Stimulated activated CD4-positive, alpha-beta T cell treated with anti-CD3 and anti-CD28 coated beads, Interleukin-2, amount 100 ng/mL, for 4 hours (primary cell): Measurements from ENCODE around the gene WSCD2.
"Not testable (repeated sequence)": the region's sequence is repeated elsewhere in the genome, so short reads cannot be mapped to it uniquely, and the experiment has no call there.

Source experiments
- DNase-seq: peaks from one replicate; pipeline ENCODE4 v3.0.0-alpha.2; 2020; ENCODE audit warnings: low read depth

WSCD2 gene

DNA sequence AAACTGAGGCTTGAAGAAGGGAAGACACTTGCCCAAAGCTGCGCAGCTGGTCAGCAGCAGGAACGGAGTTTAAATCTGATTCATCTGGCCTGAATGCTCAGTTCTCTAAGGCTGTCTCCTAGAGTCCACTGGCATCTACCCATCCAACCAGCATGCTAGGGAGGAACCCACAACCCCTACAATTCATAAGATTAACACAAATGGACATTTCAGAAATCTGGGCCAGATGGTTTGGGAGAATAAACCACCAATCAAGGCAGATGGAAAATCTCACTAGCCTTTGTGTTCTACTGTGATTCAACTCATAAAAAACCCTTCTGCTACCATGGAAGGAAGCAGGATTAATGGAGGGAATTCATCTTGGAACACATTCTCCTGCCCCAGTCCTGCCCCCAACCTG, 67.8 kb downstream of the WSCD2 start:
- DNase-seq = no peak

DNA sequence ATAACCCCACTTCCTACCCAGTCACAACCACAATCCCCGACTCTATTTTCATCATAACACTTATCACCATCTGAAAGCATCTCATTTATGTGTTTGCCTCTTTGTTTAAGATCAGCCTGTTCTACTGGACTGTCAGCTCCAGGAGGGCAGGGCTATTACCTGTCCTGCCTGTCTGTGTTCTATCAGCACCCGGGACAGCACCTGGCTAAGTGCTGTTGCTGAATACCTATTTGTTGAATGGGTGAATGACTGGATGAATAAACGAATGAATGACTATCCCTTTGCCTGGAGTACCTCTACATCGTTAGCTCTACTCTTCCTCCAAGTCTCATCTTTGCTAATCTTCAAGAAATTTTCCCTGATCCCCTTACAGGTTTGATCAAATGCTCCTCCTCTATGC, 69.0 kb downstream of the WSCD2 start:
- DNase-seq = no peak

DNA sequence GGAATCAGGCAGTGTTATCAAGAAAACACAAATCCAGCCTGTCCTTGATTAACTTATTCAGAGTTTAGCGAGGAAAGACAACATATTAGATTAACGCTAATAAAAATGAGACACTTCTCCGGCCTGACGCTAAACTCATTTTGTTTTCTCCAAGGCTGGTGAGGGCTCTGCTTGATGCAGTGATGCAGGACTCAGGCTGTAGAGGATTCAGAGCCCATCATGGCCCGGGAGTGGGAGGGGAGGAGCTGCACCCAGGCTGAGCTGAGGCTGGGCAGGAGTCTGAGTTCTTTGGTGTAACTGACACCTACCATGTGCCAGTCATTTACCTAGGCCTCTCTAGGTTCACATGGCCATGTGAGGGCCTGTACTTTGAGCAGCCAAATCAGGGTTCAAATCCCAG, 70.0 kb downstream of the WSCD2 start:
- DNase-seq = no peak

DNA sequence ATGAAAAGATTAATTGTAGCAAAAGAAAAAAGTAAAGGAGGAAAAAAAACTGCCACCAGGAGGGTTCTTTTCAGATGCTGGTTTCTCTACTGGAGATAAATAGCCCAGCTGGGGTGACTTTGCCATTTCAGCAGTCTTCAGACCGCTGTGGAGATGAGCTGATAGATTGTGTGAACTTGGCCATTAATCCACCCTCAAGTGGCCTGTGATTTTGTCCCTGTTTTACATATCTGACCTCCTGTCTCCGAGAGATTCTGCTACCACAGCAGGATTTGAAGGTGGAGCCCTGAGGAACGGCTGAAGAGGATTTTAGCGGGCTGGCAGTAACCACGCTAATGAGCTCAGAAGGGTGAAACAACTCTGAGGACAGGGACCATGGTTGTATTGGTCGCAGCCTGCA, 72.7 kb downstream of the WSCD2 start:
- no peak for DNase-seq

DNA sequence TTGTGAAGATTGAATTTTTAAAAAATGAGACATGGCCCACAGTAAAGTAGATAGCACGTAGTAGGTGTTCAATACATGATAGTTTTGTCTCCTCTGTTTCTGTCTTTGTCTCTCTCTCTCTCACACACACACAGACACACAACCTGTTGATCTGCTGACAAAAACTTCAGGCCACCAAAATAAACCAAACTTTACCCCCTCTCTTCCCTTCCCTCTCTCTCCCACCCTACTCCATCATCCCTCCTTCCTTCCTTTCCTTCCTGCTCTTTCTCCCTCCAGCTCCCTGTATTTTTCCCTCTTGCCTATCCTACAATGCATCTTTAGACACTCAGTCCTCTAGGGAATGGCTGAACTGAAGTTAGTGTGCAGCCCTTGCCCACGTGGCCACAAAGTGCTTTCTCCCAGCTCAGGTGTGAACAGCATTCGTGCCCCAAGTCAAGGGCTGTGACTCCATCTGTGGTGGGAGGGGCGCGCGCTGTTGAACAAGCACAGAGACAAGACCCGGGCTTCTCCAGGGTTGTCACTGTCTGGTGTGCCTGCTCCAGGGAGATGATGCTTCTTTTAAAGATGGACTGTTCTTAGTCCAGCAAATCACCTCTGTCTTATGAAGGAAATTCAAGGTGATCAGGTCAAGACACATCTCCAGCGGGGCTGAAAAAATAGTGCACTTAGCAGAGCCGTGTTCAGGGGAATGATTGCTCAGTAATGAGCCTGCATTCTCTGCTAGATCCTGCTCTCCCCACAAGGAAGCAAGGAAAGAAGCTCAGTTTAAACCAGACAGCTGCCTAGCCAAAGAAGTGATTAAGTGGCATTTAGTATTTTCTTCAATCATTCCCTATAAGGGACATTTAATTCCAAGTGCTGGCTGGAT, 75.3 kb downstream of the WSCD2 start:
- DNase-seq = no peak

DNA sequence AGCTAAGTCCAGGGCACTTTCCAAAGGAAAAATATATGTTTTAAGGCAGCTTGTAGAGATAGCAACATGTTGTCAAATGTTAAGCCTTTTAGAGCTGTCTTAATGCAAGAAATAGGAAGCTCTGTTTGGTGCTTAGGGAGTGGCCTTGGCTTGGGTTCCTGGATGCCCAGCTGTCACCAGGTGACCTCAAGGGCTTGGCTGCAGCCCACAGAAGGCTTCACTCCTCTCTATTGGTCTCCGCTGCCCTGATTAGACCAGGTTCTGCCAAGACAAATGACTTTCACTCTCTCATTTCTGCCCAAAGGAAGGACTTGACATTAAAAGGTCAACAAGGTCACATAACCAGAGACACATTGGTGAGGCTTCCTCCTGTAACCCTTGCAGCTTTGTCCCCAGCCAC, 76.8 kb downstream of the WSCD2 start:
- no peak for DNase-seq

DNA sequence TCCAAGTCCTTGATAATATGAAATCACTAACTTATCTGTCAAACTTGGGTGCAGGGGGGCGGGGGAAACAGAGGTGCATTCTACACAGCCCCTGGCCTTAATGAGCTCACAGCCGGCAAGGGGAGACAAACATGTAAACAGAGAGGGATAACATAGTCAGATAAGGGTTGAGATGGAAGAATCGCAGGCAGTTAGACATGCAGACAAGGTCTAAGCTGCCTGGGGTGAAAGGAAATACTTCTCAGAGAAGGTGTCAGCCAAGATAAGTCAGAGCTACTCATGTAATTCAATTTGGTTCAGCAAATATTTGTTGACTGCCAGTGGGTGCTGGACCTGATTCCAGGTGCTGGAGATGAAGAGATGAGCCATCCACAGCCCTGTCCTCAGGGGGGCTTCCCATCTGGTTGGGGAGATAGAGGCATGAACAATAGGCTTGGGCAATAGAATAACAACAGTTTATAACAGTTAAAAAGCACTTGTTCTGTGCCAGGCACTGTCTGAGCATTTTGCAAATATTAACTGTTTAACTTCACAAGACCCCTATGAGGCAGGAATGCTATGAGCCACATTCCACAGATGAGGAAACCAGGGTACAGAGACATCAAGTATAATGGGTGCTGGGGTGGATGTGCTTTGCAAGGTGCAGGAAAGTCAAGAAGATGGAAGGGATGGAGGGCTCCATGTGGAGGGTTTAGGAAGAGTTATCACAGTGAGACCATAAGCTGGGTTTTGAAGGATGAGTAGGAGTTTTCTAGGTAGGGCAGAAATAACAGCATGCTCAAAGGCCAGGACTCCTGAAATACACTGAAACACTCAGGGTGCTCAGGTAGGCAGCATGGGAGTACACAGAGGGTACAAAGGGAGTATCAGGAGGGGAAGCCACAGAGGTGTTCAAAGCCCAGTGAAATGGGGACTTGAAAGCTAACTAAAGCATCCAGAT, 79.0 kb downstream of the WSCD2 start:
- DNase-seq = no peak

DNA sequence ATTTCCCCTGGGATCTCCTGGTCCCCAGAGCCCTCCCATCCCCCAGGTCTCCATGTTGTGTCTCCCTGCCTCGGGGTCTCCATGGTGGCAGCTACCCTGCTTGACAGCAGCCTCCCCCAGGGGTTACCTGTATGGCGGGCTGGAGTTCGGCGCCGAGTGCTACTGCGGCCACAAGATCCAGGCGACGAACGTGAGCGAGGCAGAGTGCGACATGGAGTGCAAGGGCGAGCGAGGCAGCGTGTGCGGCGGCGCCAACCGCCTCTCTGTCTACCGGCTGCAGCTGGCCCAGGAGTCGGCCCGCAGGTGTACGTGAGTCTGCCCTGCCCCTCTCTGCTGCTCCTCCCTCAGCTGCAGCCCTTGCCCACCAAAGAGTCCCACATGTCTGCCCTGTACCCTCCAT, 80.9 kb downstream of the WSCD2 start:
- no peak for DNase-seq

DNA sequence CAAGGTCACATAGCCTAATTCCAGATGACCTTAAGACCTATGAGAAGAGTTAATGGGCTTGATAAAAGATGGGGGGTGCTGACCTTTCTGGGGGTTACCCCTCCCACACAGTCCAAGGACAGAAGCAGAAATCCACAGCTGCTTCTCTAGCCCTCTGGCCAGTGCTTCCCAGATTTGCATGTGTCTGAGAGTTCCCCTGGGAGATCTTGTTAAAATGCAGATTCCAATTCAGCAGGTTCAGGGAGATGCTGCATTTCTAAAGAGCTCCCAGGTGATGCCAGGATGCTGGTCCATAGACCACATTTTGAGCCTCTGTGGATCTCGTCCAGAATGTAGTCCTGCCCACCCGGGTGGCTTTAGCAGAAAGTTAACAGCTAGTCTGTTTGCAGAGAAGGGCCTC, 82.1 kb downstream of the WSCD2 start:
- no peak for DNase-seq

DNA sequence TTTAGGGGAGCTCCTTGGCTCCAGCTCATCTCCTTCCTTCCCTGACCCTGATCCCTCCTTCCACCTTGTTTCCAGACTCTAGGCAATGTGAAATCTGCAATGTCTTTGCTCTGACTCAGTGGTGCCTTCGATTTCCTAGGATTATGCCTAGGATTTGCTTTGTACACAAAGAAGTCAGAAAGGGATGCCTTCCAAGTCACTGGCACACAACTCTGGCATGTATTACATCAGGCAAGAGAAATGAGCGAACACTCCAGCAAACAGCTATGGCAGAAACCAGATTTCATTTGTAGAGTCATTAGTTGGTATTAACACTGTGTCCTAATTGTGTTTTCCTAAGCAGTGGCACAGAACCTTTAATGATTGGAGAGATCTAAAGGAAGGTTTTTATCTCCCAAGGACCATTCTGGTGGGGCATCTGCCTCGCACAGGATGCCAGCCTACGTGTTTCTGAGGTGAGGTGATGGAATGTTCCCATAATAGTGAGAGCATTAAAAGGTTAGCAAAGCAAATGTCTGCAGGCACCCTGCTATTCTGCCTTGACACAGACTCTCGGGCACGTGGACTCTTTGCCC, 84.9 kb downstream of the WSCD2 start:
- DNase-seq = no peak

DNA sequence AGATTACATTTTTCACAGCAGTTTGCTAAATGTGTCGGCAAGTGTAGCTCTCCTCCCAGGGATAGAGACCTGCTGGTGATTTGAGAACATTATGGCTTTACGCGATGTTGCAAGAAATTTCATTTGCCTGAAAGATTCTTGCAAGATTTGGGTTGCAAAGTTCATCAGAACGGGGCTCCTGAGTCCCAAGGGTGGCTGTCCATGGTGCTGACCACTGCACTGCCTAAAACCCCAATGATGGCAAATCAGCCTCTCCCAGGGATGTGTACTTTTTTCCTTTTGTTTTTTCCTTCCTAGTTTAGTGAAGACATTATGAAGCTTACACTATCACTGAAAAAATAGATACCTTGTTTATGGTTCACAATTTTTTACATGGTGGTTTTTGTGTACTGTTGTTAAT, 85.4 kb downstream of the WSCD2 start:
- DNase-seq = no peak

DNA sequence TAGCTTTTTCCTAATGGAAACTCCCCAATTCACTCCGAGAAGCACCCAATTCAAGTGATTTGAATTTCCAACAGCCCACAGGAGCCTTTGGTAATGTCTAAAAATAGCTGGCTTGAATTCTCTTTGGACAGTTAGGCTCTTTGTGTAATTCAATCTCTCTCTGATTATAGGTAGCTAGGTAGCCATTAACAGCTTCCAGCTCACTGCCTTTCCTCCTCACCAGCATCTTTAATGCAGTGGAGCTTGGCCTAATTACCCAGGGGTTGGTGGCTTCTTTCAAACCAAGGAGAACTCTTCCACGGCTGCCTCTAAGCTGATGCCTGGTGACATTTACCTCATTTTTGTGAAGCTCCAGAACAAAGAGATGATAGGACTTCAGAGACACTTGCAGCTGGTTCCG, 86.4 kb downstream of the WSCD2 start:
- DNase-seq = no peak

DNA sequence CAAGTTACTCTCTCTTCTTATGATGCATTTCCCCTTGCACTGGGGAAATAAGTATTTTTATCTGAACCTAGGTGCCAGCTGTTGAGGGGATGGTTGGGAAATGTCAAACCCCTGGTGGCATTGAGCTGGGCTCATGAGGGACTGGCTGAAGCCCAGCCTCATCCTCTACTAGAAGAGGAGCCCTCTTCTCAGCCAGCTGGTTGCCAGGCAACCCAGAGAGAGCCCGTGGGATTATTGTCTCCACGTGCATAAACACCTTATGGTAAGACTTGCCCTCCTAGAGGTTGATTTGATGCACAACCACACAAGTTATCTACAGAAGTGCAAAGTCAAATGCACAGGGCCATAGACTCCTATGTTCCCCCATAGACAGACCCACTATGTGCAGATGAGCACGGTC, 89.8 kb downstream of the WSCD2 start:
- no peak for DNase-seq

DNA sequence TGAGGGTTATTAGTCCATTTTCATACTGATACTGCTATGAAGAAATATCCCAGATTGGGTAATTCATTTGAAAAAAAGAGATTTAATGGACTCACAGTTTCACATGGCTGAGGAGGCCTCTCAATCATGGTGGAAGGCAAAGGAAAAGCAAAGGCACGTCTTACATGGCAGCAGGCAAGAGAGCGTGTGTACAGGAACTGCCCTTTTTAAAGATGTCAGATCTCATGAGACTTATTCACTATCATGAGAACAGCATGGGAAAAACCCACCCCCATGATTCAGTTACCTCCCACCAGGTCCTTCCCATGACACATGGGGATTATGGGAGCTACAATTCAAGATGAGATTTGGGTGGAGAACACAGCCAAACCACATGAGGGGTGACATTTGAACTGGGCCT, 96.0 kb downstream of the WSCD2 start:
- not testable (repeated sequence) for DNase-seq

DNA sequence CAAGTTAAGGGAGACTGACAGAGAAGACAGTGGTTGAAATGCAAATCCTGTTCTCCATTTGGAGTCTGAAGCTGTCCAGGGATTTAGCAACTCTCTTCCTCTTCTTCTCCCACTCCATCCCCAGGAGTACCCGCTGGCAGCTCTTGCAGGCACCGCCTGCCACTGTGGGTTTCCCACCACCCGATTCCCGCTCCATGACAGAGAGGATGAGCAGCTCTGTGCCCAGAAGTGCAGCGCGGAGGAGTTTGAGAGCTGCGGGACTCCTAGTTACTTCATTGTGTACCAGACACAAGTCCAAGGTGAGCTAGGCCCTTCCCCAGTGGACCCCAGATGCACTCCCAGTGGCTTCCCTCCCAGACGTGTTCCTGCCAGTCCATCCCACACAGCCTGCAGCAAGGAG, 97.8 kb downstream of the WSCD2 start:
- no peak for DNase-seq

DNA sequence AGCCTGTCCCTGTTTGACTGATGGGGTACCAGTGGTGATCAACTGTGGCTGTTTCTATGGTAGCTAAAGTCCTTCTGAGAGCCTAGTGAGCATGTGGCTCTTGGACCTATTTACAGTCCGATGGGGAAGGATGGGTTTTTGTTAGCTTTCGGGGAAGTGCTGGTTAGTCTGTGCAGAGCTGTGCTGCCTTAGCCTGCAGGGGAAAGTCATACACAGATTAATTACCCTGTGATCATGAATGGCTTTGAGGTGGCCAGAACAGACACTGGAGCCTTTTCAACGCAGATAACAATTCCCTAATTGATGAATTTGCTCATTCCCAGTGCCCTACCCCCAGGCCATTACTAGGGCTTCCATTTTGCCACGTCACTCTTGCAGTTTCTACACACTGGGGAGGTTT, 99.7 kb downstream of the WSCD2 start:
- no peak for DNase-seq

DNA sequence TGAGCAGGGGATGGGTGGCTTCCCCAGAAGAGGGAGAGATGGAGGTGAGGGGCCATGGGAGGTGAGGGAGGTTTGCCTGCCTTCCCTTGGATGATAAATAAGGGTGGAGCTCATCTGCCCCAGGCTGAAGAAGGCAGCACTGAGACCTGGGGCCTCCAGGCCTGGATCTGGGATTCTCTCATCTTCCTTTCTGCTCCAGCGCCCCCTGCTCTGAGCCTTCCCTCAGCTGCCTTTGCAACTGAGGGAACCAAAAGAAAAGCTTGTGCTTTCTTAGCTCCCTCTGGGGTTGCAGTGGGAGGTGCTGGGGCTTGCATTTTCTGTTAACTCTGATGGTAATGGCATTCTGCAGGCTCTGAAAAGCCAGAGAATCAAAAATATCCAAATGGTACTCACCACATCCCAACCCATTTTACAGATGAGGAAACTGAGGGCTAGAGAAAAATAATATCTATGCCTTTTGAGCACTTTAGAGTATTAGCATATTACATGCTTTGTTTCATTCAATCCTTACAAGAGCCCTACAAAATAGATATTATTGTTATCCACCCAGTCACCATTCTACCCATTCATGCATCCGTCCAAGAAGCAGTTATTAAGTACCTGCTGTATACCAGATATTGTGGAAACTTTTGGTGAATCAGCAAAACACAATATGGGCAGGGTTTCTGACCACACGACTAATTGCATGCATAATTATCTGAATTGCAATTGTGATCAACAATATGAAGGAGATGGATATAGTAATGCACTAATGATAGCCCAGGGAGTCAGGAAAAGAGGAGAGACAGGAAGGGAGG, 102.2 kb downstream of the WSCD2 start:
- DNase-seq = no peak

DNA sequence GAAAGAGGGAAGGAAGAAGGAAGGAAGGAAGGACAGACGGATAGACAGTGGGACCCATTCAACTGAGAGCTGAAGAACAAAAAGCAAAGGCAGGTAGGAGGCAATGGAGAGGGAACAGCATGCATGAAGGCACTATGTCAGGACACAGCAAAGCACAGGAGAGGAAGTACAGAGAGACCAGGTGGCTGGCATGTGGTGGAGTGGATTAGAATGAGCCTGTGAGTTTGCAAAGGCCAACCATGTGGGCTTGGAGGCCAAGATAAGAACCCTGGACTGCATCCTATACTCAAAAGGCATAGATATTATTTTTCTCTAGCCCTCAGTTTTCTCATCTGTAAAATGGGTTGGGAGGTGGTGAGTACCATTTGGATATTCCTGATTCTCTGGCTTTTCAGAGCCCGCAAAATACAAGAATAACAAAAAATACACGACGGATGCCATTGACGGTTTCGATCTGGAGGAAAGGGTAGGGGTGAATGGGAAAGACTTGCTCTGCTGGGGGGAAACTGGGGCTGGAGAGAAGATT, 102.9 kb downstream of the WSCD2 start:
- no peak for DNase-seq

DNA sequence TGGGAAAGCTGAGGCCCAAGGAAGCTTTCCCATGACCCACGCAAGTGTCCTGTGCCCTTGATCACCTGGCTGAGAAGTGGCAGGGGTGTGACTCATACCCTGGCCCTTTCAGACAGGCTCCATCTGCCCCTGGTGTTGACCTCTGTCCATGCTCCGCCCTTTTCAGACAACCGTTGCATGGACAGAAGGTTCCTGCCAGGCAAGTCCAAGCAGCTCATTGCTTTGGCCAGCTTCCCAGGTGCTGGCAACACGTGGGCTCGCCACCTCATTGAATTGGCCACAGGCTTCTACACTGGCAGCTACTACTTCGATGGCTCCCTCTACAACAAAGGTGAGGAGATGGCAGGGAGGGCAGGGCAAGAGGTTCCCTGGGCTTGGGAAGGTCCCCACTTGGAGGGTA, 103.5 kb downstream of the WSCD2 start:
- DNase-seq = no peak

DNA sequence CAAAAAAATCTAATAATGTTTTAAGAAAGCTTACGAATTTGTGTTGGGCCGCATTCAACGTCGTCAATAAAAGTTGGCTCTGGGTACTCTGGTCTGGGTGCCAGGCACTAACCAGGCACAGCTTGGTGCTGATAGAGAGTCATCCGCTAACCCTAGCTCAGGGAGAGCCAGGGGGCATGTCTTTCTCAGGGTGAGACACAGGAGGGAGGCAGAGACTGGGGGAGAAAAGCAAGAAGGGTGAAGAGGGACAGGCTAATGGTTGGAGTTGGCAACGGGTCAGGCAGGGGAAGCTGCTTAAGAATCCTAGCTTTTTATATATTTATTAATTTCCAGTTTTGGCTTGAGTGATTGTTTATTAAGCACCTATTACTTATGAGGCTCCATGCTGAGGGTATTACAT, 105.1 kb downstream of the WSCD2 start:
- DNase-seq = no peak

DNA sequence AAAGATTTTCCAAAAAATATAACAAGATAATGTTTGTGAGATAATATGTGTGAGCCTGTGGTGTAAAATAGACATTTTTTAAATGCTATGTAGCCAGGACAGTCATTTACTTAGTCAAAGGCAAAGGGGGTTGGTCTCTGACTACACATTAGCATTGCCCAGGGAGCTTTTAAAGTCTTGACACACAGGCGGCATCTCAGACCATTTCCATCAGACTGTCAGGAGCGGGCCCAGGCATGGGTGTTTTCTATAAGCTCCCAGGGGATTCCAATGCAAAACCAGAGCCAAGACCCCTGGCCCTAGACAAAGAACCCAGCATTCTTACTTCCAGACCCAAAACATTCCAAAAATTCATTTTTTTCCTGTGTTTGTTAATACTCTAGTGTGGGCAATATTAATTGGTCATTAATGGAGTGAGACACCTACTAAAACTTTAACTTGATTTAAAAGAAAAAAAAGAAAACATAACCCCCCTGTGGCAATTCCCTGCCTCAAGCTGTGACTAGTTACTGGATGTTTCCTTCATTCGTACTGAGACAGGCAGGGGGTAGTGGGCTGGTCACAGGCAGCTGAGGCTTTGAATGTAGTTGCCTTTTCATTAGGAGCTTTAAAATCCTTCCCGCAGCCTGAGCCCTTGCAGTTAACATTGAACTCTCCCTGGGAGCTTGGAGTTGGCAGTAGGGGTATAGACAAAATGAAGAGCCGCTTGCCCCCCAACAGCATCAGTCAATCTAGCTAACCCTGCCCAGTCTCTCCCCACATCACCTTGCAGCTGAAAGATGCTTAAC, 106.3 kb downstream of the WSCD2 start:
- DNase-seq = no peak
